Stimulated activated CD4-positive, alpha-beta T cell treated with anti-CD3 and anti-CD28 coated beads, Interleukin-2, amount 100 ng/mL, for 48 hours (primary cell): Measurements from ENCODE around the gene UBAC2.
A peak's percentile ranks its signal among the peaks of the same experiment; 100 is the strongest.

Experiments used
- DNase-seq, 2 donors: peaks; one replicate each; pipeline ENCODE4 v3.0.0-alpha.2; 2020

Gene UBAC2

DNA sequence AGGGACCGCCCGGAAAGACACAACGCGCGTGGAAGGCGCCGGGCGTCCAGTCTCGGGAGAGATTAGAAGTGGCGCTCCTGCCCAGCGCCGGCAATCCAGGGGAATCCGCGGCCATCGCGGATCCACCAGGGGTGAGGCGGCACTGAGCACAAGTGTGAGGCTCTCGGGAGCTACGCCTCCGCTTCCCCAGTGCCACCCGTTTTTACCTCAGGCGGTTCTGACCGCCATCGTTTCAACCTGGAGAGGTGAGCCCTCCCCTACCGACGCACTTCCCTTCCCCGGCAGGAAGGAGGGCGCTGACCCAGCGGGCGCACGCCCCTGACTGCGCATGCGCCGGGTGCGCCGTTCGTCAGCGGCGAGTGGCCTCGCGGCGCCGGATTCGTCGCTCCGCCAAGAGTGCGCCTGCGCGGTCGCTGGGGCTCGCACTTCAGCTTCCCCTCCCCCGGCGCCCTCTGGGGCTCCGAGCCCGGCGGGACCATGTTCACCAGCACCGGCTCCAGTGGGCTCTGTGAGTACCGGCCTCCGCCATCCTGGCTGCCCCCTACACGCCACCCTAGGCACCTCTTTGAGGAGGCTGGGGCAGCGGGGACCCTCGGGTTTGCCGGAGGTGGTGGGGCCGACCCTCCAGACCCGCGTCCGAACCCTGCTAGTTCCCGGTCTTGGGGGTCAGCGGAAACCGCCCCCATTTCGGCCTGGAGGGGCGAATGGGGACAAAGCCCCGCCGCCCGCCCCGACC, at the start of gene UBAC2:
Gene UBAC2, plus strand, starts transcription at position 423 of the 736 bp plus-strand sequence. Its CDS starts 55 bp downstream, at position 478.
- DNase-seq, result peak; percentile 94 to 95

DNA sequence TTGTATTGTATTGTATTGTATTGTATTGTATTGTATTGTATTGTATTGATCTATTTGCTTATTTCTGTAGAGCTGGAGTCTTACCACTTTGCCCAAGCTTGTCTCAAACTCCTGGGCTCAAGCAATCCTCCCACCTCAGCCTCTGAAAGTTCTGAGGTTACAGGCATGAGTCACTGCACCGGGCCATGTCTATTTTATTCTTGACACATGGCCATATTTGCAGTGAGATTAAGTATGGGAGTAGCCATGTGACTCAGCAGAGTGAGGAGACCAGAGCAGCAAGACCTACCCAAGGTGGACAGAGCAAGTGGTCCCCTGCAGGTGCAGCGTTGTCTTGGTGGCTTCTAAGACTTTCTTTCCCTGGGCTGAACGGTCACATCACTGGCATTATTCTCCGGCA, 49.1 kb upstream of the UBAC2 start:
- DNase-seq, result no peak

DNA sequence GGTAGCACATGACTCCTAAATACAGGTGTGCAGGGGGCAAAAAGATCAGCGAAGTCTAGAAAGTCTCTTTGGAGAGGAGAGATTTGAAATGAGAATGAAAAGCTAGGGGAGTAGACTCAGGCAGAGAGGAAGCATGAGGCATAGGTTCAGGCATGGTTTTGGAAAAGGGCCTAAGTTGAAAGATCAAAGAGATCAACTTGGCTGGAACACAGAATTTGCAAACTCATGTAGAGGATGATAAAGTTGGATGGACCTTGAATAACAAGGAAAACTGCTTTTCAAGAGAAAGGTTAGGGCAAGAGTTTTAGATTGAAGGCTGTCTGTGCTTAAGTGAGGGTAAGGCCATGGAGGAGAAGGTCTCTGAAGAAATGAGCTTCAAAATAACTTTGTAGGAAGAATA, 47.4 kb upstream of the UBAC2 start:
- no peak for DNase-seq

- DNase-seq, result no peak
Observed at GRCh38 chr13:99154064-99154463, 46.6 kb upstream of the UBAC2 start.

- DNase-seq, result no peak
Observed at GRCh38 chr13:99155821-99156220, 44.8 kb upstream of the UBAC2 start.

DNA sequence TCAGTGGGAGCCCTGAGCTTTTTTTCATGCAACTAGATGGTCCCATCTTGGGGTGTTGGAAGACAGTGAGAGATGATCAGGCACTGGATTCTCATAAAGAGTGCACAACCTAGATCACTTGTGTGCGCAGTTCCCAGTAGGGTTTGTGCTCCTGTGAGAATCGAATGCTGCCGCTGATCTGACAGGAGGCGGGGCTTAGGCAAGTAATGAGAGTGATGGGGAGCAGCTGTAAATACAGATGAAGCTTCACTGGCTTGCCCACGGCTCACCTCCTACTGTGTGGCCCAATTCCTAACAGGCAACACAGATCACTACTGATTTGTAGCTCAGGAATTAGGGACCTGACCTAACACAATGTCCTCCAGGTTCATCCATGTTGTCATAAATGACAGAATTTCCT, 43.6 kb upstream of the UBAC2 start:
- no peak for DNase-seq

DNA sequence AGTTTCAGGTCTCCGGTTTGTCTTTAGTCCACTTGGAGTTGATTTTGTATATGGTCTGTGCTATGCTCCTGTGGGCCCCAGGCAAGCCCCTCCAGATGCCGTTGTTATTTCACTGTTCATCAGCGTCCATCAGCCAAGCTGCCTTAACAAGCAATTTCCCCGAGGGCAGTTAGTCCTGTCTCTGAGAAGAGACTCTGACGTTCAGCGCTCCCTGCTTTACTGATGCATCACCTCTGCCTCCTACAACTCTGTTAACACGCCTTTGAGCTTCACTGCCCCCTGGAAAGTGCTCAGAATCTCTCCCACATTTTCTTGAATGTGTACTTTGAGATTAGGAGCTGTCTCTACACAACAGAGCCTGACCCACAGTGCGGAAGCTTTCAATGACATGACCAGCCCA, 41.8 kb upstream of the UBAC2 start:
- DNase-seq, result no peak

DNA sequence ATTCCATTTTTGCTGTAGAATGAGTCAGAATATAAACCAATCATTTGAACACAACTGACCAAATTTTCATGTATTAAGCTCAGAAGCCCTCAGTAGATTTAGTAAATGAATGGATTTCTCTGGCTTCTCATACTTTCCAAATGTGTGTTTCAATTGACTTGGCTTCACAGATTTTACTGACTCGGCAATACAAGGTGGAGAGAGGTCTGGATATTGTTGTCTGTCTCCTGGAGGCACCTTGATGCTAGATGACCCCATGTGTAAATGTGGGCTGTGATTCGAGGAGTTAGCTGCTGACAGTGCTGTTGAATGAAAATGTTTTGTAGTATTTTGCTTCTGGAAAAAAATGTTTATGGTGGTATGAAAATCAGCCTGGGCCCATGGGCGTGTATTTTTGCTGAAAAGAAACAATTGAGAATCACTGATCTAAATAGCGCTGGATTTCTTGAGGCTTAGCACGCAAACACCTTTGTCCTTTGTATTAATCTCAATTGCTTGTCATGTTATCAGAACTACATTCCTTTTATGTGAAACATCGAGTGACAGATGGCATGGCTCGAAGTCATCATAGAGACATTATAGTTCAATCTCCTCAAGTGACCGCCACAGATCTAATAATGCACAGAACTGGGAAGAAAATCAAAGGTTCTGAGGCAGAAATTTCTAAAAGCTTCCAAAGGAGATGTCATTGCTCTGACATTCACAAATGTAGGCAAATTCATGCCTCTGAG, 41.2 kb upstream of the UBAC2 start:
- DNase-seq, result no peak

- DNase-seq, result no peak
Observed at GRCh38 chr13:99160415-99160814, 40.2 kb upstream of the UBAC2 start.

GRCh38 chr13:99161512-99161911, 39.1 kb upstream of the UBAC2 start:
- DNase-seq, result no peak

DNA sequence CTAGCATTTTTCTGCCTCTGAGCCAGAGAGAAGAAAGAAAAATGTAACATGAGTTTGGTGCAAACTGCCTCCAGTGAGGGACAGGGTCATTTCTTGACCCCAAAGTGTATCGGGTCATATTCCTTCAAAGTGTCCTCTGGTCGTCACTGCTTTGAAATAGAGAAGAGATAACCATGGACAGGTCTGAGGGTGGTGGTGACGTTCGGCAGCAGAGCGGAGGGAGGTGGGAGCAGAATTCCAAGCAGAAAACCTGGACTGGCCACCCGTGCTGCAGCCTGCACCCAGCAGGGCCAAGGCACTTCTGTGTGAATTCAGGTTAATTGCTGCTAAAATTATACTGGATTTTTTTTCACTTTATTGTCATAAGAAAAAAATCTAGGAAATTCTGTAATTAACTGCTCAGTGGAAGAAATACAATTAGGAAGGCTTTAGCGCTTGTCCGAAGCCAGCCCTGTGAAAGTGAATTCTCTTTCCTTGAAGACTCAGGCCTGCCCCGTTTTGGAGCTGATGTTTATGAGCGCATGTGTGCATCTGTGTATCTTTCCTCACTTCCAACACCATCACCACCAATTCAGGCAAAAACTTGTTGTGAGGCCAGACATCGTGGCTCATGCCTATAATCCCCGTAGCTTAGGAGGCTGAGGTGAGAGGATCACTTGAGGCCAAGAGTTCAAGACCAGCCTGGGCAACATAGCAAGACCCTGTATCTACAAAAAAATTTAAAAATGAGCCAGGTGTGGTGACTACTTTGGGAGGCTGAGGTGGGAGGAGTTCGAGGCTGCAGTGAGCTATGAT, 37.9 kb upstream of the UBAC2 start:
- no peak for DNase-seq

DNA sequence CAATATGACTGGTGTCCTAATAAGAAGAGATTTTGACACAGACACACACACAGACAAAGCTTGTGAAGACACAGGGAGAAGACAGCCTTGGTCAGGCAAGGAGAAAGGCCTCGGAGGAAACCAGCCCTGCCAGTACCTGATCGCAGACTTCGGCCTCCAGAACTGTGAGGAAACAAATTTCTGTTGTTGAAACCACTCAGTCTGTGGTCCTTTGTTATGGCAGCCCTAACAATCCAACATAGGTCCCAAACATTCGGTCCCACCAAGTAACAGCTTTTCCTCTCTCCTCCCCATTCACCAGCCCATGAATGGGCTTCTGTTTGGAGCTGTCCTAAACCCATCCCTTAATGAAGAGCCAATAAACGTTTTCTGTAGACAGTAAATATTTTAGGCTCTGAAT, 36.4 kb upstream of the UBAC2 start:
- DNase-seq, result no peak

GRCh38 chr13:99165753-99166587, 34.7 kb upstream of the UBAC2 start:
- DNase-seq, result no peak

- no peak for DNase-seq
Observed at GRCh38 chr13:99172951-99173350, 27.7 kb upstream of the UBAC2 start.

DNA sequence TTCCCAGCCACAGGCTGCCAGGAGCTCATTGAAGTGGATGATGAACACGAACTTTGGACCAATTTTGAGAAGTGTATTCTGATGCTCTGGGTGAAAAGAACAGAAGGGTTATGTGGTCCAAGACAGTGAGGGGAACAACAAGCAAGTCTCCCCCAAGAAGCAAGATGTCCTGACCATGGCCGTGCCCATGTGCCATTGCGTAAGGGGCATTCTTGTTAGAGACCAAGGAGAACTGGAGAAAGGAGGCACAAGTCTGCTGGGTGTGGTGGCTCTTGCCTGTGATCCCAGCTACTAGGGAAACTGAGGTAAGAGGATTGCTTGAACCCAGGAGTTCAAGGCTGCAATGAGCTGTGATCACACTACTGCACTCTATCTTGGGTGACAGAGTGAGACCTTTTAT, 27.0 kb upstream of the UBAC2 start:
- no peak for DNase-seq

DNA sequence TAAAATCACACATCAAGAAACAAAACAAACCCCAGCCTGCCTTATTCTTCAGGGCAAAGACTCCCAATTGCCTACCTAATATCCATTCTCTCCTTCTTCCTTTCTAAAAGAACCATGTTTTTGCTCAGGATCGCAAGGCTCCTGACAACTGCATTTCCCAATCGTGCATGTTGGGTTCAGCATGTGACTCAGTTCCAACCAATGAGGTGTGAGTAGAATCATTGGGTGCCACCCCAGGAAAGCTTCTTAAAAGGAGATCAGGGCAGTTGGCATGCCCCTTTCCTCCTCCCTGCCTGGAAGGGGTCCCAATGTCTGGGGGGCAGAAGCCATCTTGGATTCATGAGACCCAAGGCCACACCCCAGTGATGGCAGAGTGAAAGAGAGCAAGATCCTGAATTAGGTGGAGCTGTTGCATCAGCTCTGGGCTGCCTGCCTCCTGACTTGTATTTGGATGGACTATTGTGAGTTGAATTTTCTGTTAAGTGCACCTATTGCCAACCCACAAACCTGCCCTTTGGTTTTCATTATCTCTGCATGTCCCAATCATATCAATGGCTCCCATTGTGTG, 26.0 kb upstream of the UBAC2 start:
- no peak for DNase-seq

DNA sequence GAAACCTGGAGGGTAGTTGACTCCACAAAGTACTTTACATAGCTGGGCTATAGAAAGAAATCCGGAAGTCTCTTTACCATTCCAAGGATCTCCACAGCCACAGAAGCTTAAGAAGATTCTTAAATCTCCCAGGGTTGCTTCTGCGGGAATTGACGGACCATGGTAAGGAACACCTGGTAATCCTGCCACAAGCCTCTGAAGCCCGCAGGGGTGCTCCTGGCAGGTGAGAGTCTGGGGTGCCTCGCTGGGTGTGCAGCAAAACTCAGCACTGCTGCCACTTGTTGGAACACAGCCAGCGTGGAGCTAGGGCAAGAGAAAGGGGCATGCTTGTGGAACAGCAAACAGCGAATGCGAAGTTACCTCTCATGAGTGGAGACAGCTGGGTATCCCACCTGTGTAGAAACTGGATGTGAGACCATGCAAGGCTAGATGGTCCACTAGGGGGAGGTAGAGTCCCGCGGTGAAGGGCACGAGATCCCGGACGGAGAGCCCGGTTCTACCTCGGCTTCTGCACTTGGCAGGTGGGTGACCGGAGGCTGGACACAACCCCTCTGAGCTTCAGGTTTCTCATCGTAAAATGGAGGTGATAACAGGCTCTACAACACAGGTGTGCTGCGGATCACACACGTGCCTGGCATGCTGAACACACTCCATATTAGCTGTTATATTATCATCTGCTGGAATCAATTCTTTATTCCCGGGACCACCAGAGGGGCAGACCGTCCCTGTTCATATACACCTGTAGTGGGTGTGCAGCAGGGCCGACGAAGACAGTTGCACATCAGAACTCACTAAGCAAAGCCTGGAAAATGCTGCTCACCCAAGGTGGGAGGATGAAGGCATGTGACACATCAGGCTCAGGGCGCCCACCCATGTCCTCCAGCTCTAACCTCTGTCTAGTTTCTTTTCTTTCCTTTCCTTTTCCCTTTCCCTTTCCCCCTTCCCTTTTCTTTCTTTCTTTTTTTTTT, 24.1 kb upstream of the UBAC2 start:
- DNase-seq, result peak; percentile 77 to 80

DNA sequence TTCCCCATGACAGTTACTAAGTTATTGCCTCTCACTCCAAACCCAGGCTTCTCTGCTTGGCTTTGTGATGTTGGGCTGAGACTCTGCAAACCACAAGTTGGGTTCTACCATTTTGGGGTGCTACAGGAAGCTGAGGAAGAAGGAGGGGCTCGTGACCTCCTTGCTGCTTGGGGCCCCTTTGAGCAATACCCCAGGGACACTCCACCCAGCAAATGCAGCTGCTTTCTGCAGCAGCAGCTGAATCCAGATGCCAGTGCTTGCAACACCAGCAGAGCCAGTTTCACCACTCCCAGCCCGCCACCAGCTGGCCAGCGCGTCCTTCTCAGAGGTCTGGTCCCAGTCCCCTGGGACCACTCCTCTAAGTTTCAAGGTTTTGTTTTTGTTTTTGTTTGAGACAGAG, 22.0 kb upstream of the UBAC2 start:
- no peak for DNase-seq

- DNase-seq, result no peak
Observed at GRCh38 chr13:99179460-99179859, 21.2 kb upstream of the UBAC2 start.

DNA sequence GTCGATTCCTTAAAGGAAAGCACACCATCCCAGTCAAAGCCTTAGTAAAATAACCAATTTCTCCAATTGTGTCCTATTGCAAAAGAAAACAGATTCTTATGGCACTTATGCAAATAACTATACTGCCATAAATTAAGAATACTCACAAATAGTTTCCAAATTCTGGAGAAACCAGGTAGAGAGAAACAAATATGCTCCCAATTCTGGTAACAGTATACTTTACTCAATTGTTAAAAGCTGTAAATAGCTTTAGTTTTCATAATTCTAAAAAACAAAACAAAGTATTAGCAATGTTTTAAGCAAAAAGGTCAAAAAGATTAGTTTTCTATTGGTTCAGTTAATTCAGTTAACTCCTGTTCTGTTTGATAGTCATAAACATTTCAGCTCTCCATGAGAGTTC, 18.2 kb upstream of the UBAC2 start:
- no peak for DNase-seq

DNA sequence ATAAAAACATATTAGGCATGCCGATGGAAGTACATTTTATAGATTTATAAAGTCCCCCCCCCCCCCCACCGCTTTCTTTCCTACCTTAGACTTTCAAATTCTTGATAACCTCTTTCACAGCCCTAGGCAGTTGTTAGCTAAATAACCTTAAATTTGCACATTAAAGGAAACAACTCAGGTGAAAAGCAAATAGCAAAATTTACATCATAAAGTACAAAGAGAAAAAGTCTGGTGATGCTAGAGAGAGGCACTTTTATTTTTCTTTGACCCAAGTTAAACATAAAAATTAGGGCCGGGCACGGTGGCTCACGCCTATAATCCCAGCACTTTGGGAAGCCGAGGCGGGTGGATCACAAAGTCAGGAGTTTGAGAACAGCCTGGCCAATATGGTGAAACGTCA, 15.0 kb upstream of the UBAC2 start:
- no peak for DNase-seq
